ENCODE results near the gene IMPDH1. TPM values are rescaled to one million over a fixed set of nuclear protein-coding genes. Genes with fewer than 3 reads are reported as not detected.

The IMPDH1 gene
- total RNA-seq, 3 donors from 2014 or later, result 31.8 to 68.8 (median 58.2) TPM

- no peaks in the 10 kb centered on the region for H3K27me3 ChIP-seq
- TF ChIP-seq POLR2AphosphoS5 (IDR thresholded peaks at IDR 0.05) (no peak), POLR2A (IDR thresholded peaks at IDR 0.05) (no peak)
- TF ChIP-seq, protein P1, sequence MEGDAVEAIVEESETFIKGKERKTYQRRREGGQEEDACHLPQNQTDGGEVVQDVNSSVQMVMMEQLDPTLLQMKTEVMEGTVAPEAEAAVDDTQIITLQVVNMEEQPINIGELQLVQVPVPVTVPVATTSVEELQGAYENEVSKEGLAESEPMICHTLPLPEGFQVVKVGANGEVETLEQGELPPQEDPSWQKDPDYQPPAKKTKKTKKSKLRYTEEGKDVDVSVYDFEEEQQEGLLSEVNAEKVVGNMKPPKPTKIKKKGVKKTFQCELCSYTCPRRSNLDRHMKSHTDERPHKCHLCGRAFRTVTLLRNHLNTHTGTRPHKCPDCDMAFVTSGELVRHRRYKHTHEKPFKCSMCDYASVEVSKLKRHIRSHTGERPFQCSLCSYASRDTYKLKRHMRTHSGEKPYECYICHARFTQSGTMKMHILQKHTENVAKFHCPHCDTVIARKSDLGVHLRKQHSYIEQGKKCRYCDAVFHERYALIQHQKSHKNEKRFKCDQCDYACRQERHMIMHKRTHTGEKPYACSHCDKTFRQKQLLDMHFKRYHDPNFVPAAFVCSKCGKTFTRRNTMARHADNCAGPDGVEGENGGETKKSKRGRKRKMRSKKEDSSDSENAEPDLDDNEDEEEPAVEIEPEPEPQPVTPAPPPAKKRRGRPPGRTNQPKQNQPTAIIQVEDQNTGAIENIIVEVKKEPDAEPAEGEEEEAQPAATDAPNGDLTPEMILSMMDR (IDR thresholded peaks at IDR 0.05), result no peak
- intact Hi-C loops (cut with DNase I; ENCODE audit: low total_unique reads), result no loop called here
- no peaks in the 10 kb centered on the region for H3K36me3 ChIP-seq
- no peak within 1 kb of the TSS for H3K27ac ChIP-seq
- peaks cover 0 to 4% of the 10 kb centered on the region in 2 donors for H3K4me1 ChIP-seq
- DNase-seq (ENCODE audit: low spot score in 2 of 2), result no peak
- H3K4me3 ChIP-seq, result peak within 1 kb of the TSS; percentile 47 to 85 (median 56)
- no peaks in the 10 kb centered on the region for H3K9me3 ChIP-seq
Observed at GRCh38 chr7:128361411-128362379, 48.1 kb downstream of the IMPDH1 start, which contains the start of gene PRRT4. PRRT4 (minus strand) TSS chr7:128361690.

GRCh38 chr7:128360359-128360678 is 49.5 kb downstream of the IMPDH1 start:
- Histone ChIP-seq H3K27me3 (no peaks in the 10 kb centered on the region), H3K27ac (no peak overlapping the region), H3K9me3 (no peaks in the 10 kb centered on the region), H3K4me1 (peaks cover 0 to 4% of the 10 kb centered on the region in 2 donors), H3K36me3 (no peaks in the 10 kb centered on the region), H3K4me3 (peak overlapping the region in 2 of 3 donors; percentile 56 to 85)
- intact Hi-C loops (cut with DNase I; ENCODE audit: low total_unique reads), result no loop called here
- TF ChIP-seq POLR2A (IDR thresholded peaks at IDR 0.05) (no peak), POLR2AphosphoS5 (IDR thresholded peaks at IDR 0.05) (no peak)
- TF ChIP-seq, protein P1 (IDR thresholded peaks at IDR 0.05), result no peak
- no peak for DNase-seq (ENCODE audit: low spot score in 2 of 2)

DNA sequence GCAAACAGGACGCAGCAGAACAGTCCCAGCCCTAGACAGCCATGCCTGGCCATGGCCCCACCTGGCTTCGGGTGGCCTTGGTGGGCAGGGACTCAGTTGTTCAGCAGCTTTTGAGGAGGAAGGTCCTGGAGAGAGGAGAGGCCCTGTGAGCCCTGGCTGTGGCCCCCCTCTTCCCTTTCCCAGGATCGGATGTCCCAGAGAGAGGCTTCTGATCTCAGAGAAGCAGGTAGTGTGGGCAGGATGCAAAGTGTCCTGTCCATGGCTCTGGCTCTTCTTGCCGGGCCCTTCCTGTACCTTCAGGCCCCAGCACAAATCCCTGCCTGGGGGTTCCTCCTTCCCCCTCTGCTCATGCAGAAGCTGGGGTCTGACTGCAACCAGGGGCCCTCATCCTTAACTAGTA is 49.8 kb downstream of the IMPDH1 start:
- Histone ChIP-seq H3K4me3 (no peak overlapping the region), H3K27me3 (no peaks in the 10 kb centered on the region), H3K4me1 (peaks cover 0 to 4% of the 10 kb centered on the region in 2 donors), H3K9me3 (no peaks in the 10 kb centered on the region), H3K36me3 (no peaks in the 10 kb centered on the region), H3K27ac (no peak overlapping the region)
- TF ChIP-seq, protein P1 (IDR thresholded peaks at IDR 0.05), result no peak
- no peak for TF ChIP-seq POLR2A (IDR thresholded peaks at IDR 0.05)
- no peak for TF ChIP-seq POLR2AphosphoS5 (IDR thresholded peaks at IDR 0.05)
- intact Hi-C loops (cut with DNase I; ENCODE audit: low total_unique reads), result no loop called here
- DNase-seq (ENCODE audit: low spot score in 2 of 2), result no peak

- no peak overlapping the region for H3K27ac ChIP-seq
- H3K9me3 ChIP-seq, result no peaks in the 10 kb centered on the region
- no peak for DNase-seq (ENCODE audit: low spot score in 2 of 2)
- no peaks in the 10 kb centered on the region for H3K27me3 ChIP-seq
- peaks cover 0 to 4% of the 10 kb centered on the region in 2 donors for H3K4me1 ChIP-seq
- H3K4me3 ChIP-seq, result no peak overlapping the region
- TF ChIP-seq, protein P1 (IDR thresholded peaks at IDR 0.05), result no peak
- TF ChIP-seq POLR2AphosphoS5 (IDR thresholded peaks at IDR 0.05) (no peak), POLR2A (IDR thresholded peaks at IDR 0.05) (no peak)
- intact Hi-C loops (cut with DNase I; ENCODE audit: low total_unique reads), result no loop called here
- no peaks in the 10 kb centered on the region for H3K36me3 ChIP-seq
Observed at GRCh38 chr7:128359336-128359735, 50.4 kb downstream of the IMPDH1 start.

- DNase-seq (ENCODE audit: low spot score in 2 of 2), result no peak
- Histone ChIP-seq H3K27me3 (peaks cover 0 to 7% of the 10 kb centered on the region in 2 donors), H3K4me3 (no peak overlapping the region), H3K9me3 (no peaks in the 10 kb centered on the region), H3K27ac (no peak overlapping the region), H3K4me1 (peaks cover 0 to 4% of the 10 kb centered on the region in 2 donors), H3K36me3 (no peaks in the 10 kb centered on the region)
- intact Hi-C loops (cut with DNase I; ENCODE audit: low total_unique reads), result no loop called here
- TF ChIP-seq, protein P1 (IDR thresholded peaks at IDR 0.05), result no peak
- TF ChIP-seq POLR2A (IDR thresholded peaks at IDR 0.05), result no peak
- TF ChIP-seq POLR2AphosphoS5 (IDR thresholded peaks at IDR 0.05), result no peak
Observed at GRCh38 chr7:128358233-128358632, 51.5 kb downstream of the IMPDH1 start.
